ENCODE results near the gene KCNK17. TPM values are rescaled to one million over a fixed set of nuclear protein-coding genes. Genes with fewer than 3 reads are reported as not detected.

KCNK17 gene
- total and polyA plus RNA-seq, 3 donors from 2014 or later, result 0.32 to 0.47 (median 0.37) TPM

- no peaks in the 10 kb centered on the region for H3K36me3 ChIP-seq (ENCODE audit: low read depth, missing control alignments)
- intact Hi-C loops (cut with DNase I; ENCODE audit: low total_unique reads), result no loop called here
- peaks cover 5% of the 10 kb centered on the region for H3K4me1 ChIP-seq
- no peak overlapping the region for H3K27ac ChIP-seq
- no peaks in the 10 kb centered on the region for H3K27me3 ChIP-seq
- 67 to 83% methylated on average over 6 to 7 of the region's 7 CpGs for WGBS, 2 donors
- no peak for DNase-seq
- no peaks in the 10 kb centered on the region for H3K9me3 ChIP-seq
- TF ChIP-seq POLR2A (IDR thresholded peaks at IDR 0.05) (no peak), CTCF (IDR thresholded peaks at IDR 0.05) (no peak)
- no peak overlapping the region for H3K4me3 ChIP-seq
These were observed 43.9 kb upstream of the KCNK17 start for GRCh38 chr6:39357998-39358686.

- Histone ChIP-seq H3K36me3 (ENCODE audit: low read depth, missing control alignments) (no peaks in the 10 kb centered on the region), H3K4me1 (no peaks in the 10 kb centered on the region), H3K27ac (no peak overlapping the region), H3K4me3 (no peak overlapping the region), H3K9me3 (no peaks in the 10 kb centered on the region), H3K27me3 (no peaks in the 10 kb centered on the region)
- intact Hi-C loops (cut with DNase I; ENCODE audit: low total_unique reads), result no loop called here
- TF ChIP-seq CTCF (IDR thresholded peaks at IDR 0.05) (no peak), POLR2A (IDR thresholded peaks at IDR 0.05) (no peak)
- DNase-seq, result no peak
- WGBS, 2 donors, result 91 to 95% methylated on average over 3 to 7 of the region's 7 CpGs
These were observed 39.6 kb upstream of the KCNK17 start for GRCh38 chr6:39353698-39354315.

- Histone ChIP-seq H3K36me3 (ENCODE audit: low read depth, missing control alignments) (no peaks in the 10 kb centered on the region), H3K27me3 (no peaks in the 10 kb centered on the region), H3K9me3 (no peaks in the 10 kb centered on the region), H3K4me3 (no peak overlapping the region), H3K4me1 (no peaks in the 10 kb centered on the region), H3K27ac (no peak overlapping the region)
- no peak for TF ChIP-seq CTCF (IDR thresholded peaks at IDR 0.05)
- TF ChIP-seq POLR2A (IDR thresholded peaks at IDR 0.05), result no peak
- intact Hi-C loops (cut with DNase I; ENCODE audit: low total_unique reads), result no loop called here
- WGBS, 2 donors, result 94 to 96% methylated on average over 13 of the region's 13 CpGs
- DNase-seq, result no peak
These were observed 36.7 kb upstream of the KCNK17 start for GRCh38 chr6:39350723-39351505.

- Histone ChIP-seq H3K4me1 (no peaks in the 10 kb centered on the region), H3K36me3 (ENCODE audit: low read depth, missing control alignments) (no peaks in the 10 kb centered on the region), H3K27me3 (no peaks in the 10 kb centered on the region), H3K9me3 (no peaks in the 10 kb centered on the region), H3K4me3 (no peak overlapping the region), H3K27ac (no peak overlapping the region)
- WGBS, 2 donors, result 90 to 92% methylated on average over 15 of the region's 15 CpGs
- intact Hi-C loops (cut with DNase I; ENCODE audit: low total_unique reads), result no loop called here
- DNase-seq, result no peak
- TF ChIP-seq CTCF (IDR thresholded peaks at IDR 0.05) (no peak), POLR2A (IDR thresholded peaks at IDR 0.05) (no peak)
These were observed 34.5 kb upstream of the KCNK17 start for GRCh38 chr6:39348740-39349139.
